HCT116 (cell line): ENCODE measurements around the gene PAM16.

ENCODE experiments used
- EGR1 ChIP-seq: IDR thresholded peaks from 2 replicates; pipeline ENCODE4 v1.6.1; 2012; ENCODE audit warnings: low read depth
- ELF1 ChIP-seq: IDR thresholded peaks from 2 replicates; pipeline ENCODE4 v1.6.1; 2012; ENCODE audit warnings: low read depth, borderline replicate concordance
- EZH2 ChIP-seq: fragments of 200-600 bp; sonication (generic); IDR thresholded peaks from 2 replicates; pipeline ENCODE4 v1.6.1; 2017; ENCODE audit warnings: antibody characterized with exemption, mixed run types
- EZH2phosphoT487 ChIP-seq: fragments of 200-600 bp; IDR thresholded peaks from 2 replicates; pipeline ENCODE4 v1.6.1; 2018; ENCODE audit warnings: antibody characterized with exemption, borderline replicate concordance
- FOSL1 ChIP-seq: IDR thresholded peaks from 2 replicates; pipeline ENCODE4 v1.6.1; 2012; ENCODE audit warnings: low read depth
- JUND ChIP-seq: IDR thresholded peaks from 2 replicates; pipeline ENCODE4 v1.6.1; 2012
- POLR2A ChIP-seq: IDR thresholded peaks from 2 replicates; pipeline ENCODE4 v1.7.0; 2011; ENCODE audit warnings: borderline replicate concordance; ENCODE audit not compliant: insufficient read depth, insufficient read length; ENCODE audit errors: extremely low read depth
- RAD21 ChIP-seq: IDR thresholded peaks from 2 replicates; pipeline ENCODE4 v1.6.1; 2012; ENCODE audit warnings: low read depth, mild to moderate bottlenecking
- REST ChIP-seq: IDR thresholded peaks from 2 replicates; pipeline ENCODE4 v1.6.1; 2012; ENCODE audit warnings: low read depth
- ZNF274 ChIP-seq: fragments of 200-500 bp; sonication (Bioruptor generic); IDR thresholded peaks from 2 replicates; pipeline ENCODE4 v1.6.1; 2014; ENCODE audit warnings: mild to moderate bottlenecking, low read depth, low read length, inconsistent platforms
- TF ChIP-seq, protein P1 (sequence below), 3 experiments: fragments of 200-600 bp in 1 of 3; sonication (generic) in 1 of 3; IDR thresholded peaks in 2 of 3; conservative IDR thresholded peaks in 1 of 3; 2 replicates each; pipeline ENCODE4 v1.5.1; 2012 to 2017; ENCODE audit warnings: low read depth in 2 of 3, low read length in 2 of 3, antibody characterized with exemption in 1 of 3, borderline replicate concordance in 1 of 3, control low read depth in 1 of 3, mild to moderate bottlenecking in 1 of 3, mixed read lengths in 1 of 3, mixed run types in 1 of 3, moderate library complexity in 1 of 3; ENCODE audit not compliant: insufficient read depth in 1 of 3

DNA sequence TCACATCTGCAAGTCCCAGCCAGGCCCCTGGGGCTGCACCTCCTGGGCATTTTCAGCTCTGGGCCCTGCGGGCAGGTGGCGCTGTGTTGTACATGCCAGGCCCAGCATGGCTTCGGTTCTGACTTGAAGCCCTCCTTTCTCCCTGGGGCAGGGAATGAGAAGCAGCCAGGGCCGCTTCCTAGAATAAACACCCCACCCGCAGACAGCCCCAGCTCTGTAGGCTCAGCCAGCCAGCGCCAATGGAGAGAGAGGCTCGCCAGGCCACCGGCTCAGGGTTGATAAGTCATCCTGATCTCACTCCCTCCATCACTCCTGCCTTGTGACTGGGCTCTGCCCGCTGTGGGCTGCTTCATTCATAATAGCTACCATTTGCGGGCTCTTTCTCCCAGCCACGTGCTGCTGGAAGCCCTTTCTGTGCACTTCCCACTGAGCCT is 41.3 kb downstream of the PAM16 start:
- TF ChIP-seq JUND (no peak), RAD21 (no peak), POLR2A (no peak), EZH2 (no peak), ELF1 (no peak), FOSL1 (no peak), EGR1 (no peak), REST (no peak), ZNF274 (no peak), EZH2phosphoT487 (no peak)
- TF ChIP-seq, protein P1, sequence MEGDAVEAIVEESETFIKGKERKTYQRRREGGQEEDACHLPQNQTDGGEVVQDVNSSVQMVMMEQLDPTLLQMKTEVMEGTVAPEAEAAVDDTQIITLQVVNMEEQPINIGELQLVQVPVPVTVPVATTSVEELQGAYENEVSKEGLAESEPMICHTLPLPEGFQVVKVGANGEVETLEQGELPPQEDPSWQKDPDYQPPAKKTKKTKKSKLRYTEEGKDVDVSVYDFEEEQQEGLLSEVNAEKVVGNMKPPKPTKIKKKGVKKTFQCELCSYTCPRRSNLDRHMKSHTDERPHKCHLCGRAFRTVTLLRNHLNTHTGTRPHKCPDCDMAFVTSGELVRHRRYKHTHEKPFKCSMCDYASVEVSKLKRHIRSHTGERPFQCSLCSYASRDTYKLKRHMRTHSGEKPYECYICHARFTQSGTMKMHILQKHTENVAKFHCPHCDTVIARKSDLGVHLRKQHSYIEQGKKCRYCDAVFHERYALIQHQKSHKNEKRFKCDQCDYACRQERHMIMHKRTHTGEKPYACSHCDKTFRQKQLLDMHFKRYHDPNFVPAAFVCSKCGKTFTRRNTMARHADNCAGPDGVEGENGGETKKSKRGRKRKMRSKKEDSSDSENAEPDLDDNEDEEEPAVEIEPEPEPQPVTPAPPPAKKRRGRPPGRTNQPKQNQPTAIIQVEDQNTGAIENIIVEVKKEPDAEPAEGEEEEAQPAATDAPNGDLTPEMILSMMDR (IDR thresholded peaks at IDR 0.05 in 2 of 3, conservative IDR thresholded peaks at IDR 0.05 in 1 of 3; ENCODE audit: borderline replicate concordance in 1 of 3, insufficient read depth in 1 of 3, low read depth in 2 of 3, low read length in 2 of 3) = peak in 2 of 3 experiments; percentile 87 to 90; a peak in 4 of 6 replicates
